Measurements from ENCODE around the gene ZSCAN5C. TPM values are rescaled to one million over a fixed set of nuclear protein-coding genes. Genes with fewer than 3 reads are reported as not detected.

The ZSCAN5C gene
- total and polyA plus RNA-seq, 2 donors (not counting 1 experiment from before 2014, with no cell fraction given) = not detected

- no peak for TF ChIP-seq EZH2 (IDR thresholded peaks at IDR 0.05; ENCODE audit: borderline replicate concordance, insufficient read depth, low read depth, low read length, poor library complexity, severe bottlenecking)
- TF ChIP-seq CTCF (IDR thresholded peaks at IDR 0.05) = no peak
- H3K4me1 ChIP-seq (ENCODE audit: control insufficient read depth in 2 of 2, insufficient read depth in 2 of 2, low read length in 2 of 2) = no peaks in the 10 kb centered on the region
- H3K4me2 ChIP-seq (replicated peaks; ENCODE audit: low read depth, low read length, poor library complexity, severe bottlenecking) = no peak overlapping the region
- Mint-ChIP-seq H3K27me3 (no peaks in the 10 kb centered on the region), H3K4me3 (no peak overlapping the region), H3K4me1 (peaks cover 2% of the 10 kb centered on the region), H3K9me3 (ENCODE audit: insufficient read depth) (no peaks in the 10 kb centered on the region), H3K27ac (no peak overlapping the region)
- H2AFZ ChIP-seq (ENCODE audit: insufficient read depth, low read depth, low read length, poor library complexity, severe bottlenecking) = no peak overlapping the region
- H3K36me3 ChIP-seq (replicated peaks in 1 of 2; ENCODE audit: control extremely low read depth in 1 of 2, control insufficient read depth in 1 of 2, extremely low read depth in 1 of 2, insufficient read depth in 2 of 2, low read length in 1 of 2) = peaks cover 0 to 31% of the 10 kb centered on the region in 2 experiments
- H3K9me3 ChIP-seq (ENCODE audit: control extremely low read depth in 1 of 3, control insufficient read depth in 2 of 3, insufficient read depth in 1 of 3, low read length in 2 of 3) = no peaks in the 10 kb centered on the region
- POLR2A ChIA-PET = no interaction called here
- intact Hi-C loops (cut with micrococcal nuclease) = no loop called here
- 95% methylated on average over 7 of the region's 9 CpGs for WGBS (ENCODE audit: insufficient coverage)
- no peak overlapping the region for H3K27ac ChIP-seq (ENCODE audit: low read length in 2 of 2)
- CTCF ChIA-PET = no interaction called here
- H4K20me1 ChIP-seq (ENCODE audit: control insufficient read depth, insufficient read depth, low read length, poor library complexity, severe bottlenecking) = no peaks in the 10 kb centered on the region
- no peak overlapping the region for H3K4me3 ChIP-seq (ENCODE audit: control extremely low read depth in 1 of 5, extremely low read depth in 1 of 5, insufficient read depth in 1 of 5, low read depth in 2 of 5, low read length in 4 of 5)
- no peak overlapping the region for H3K9ac ChIP-seq (ENCODE audit: low read length)
- no peaks in the 10 kb centered on the region for H3K27me3 ChIP-seq (replicated peaks in 1 of 4; ENCODE audit: control extremely low read depth in 1 of 4, control insufficient read depth in 3 of 4, insufficient read depth in 4 of 4, low read length in 3 of 4)
- no peak for DNase-seq
- no peak for ATAC-seq (ENCODE audit: low read depth)
- H3K79me2 ChIP-seq (ENCODE audit: control insufficient read depth, insufficient read depth, low read length) = no peaks in the 10 kb centered on the region
These were observed 43.0 kb upstream of the ZSCAN5C start for GRCh38 chr19:56159009-56159559.

GRCh38 chr19:56159622-56160271, 42.3 kb upstream of the ZSCAN5C start:
- H3K4me2 ChIP-seq (replicated peaks; ENCODE audit: low read depth, low read length, poor library complexity, severe bottlenecking) = no peak overlapping the region
- no peaks in the 10 kb centered on the region for H3K27me3 ChIP-seq (replicated peaks in 1 of 4; ENCODE audit: control extremely low read depth in 1 of 4, control insufficient read depth in 3 of 4, insufficient read depth in 4 of 4, low read length in 3 of 4)
- H3K9me3 Mint-ChIP-seq (ENCODE audit: insufficient read depth) = no peaks in the 10 kb centered on the region
- no peak overlapping the region for H3K27ac Mint-ChIP-seq
- no peaks in the 10 kb centered on the region for H3K4me1 ChIP-seq (ENCODE audit: control insufficient read depth in 2 of 2, insufficient read depth in 2 of 2, low read length in 2 of 2)
- intact Hi-C loops (cut with micrococcal nuclease) = no loop called here
- over 99% methylated on average over 67 of the region's 69 CpGs for WGBS (ENCODE audit: insufficient coverage)
- no peaks in the 10 kb centered on the region for H4K20me1 ChIP-seq (ENCODE audit: control insufficient read depth, insufficient read depth, low read length, poor library complexity, severe bottlenecking)
- peaks cover 0 to 28% of the 10 kb centered on the region in 2 experiments for H3K36me3 ChIP-seq (replicated peaks in 1 of 2; ENCODE audit: control extremely low read depth in 1 of 2, control insufficient read depth in 1 of 2, extremely low read depth in 1 of 2, insufficient read depth in 2 of 2, low read length in 1 of 2)
- H2AFZ ChIP-seq (ENCODE audit: insufficient read depth, low read depth, low read length, poor library complexity, severe bottlenecking) = no peak overlapping the region
- no peak overlapping the region for H3K27ac ChIP-seq (ENCODE audit: low read length in 2 of 2)
- ChIA-PET CTCF (interaction anchor here (1.0 kb wide), 1 partner anchor 55 kb away, joined by 5 read pairs; no protein-coding TSS in a partner anchor), POLR2A (no interaction called here)
- H3K4me3 ChIP-seq (ENCODE audit: control extremely low read depth in 1 of 5, extremely low read depth in 1 of 5, insufficient read depth in 1 of 5, low read depth in 2 of 5, low read length in 4 of 5) = no peak overlapping the region
- peaks cover 3% of the 10 kb centered on the region for H3K27me3 Mint-ChIP-seq
- TF ChIP-seq CTCF (IDR thresholded peaks at IDR 0.05) = no peak
- no peak for TF ChIP-seq EZH2 (IDR thresholded peaks at IDR 0.05; ENCODE audit: borderline replicate concordance, insufficient read depth, low read depth, low read length, poor library complexity, severe bottlenecking)
- no peak overlapping the region for H3K4me3 Mint-ChIP-seq
- H3K79me2 ChIP-seq (ENCODE audit: control insufficient read depth, insufficient read depth, low read length) = no peaks in the 10 kb centered on the region
- H3K9me3 ChIP-seq (ENCODE audit: control extremely low read depth in 1 of 3, control insufficient read depth in 2 of 3, insufficient read depth in 1 of 3, low read length in 2 of 3) = no peaks in the 10 kb centered on the region
- peaks cover 2% of the 10 kb centered on the region for H3K4me1 Mint-ChIP-seq
- H3K9ac ChIP-seq (ENCODE audit: low read length) = no peak overlapping the region
- ATAC-seq (ENCODE audit: low read depth) = no peak
- DNase-seq = no peak

Data from B cell (primary cell).